MM.1S (cell line): ENCODE data around the gene COL24A1.

Source experiments
- DNase-seq: peaks from one replicate; pipeline ENCODE4 v3.0.0-alpha.2; 2015
- H2AFZ ChIP-seq: fragments of 300-600 bp; sonication (generic); 2 replicates; pipeline ENCODE4 v1.6.0; 2016; ENCODE audit warnings: antibody characterized with exemption, low read length
- H3F3A ChIP-seq: fragments of 300-600 bp; sonication (generic); 2 replicates; pipeline ENCODE4 v1.6.1; 2016; ENCODE audit warnings: mild to moderate bottlenecking, antibody characterized with exemption, low read length, moderate library complexity, mixed read lengths; ENCODE audit not compliant: insufficient read depth
- H3K27ac ChIP-seq: fragments of 300-600 bp; sonication (generic); 2 replicates; pipeline ENCODE4 v1.5.1; 2016; ENCODE audit warnings: mild to moderate bottlenecking, low read length
- H3K27me3 ChIP-seq: fragments of 300-600 bp; sonication (generic); replicated peaks from 2 replicates; pipeline ENCODE4 v1.6.0; 2016; ENCODE audit warnings: low read length; ENCODE audit not compliant: insufficient read depth
- H3K36me3 ChIP-seq: fragments of 300-600 bp; sonication (generic); replicated peaks from 2 replicates; pipeline ENCODE4 v1.6.1; 2016; ENCODE audit warnings: mild to moderate bottlenecking, low read length, mixed read lengths; ENCODE audit not compliant: insufficient read depth
- H3K4me1 ChIP-seq: fragments of 300-600 bp; sonication (generic); 2 replicates; pipeline ENCODE4 v1.6.1; 2016; ENCODE audit warnings: low read length, mixed read lengths
- H3K4me2 ChIP-seq: fragments of 300-600 bp; sonication (generic); 2 replicates; pipeline ENCODE4 v1.6.0; 2016; ENCODE audit warnings: low read depth, low read length
- H3K4me3 ChIP-seq: fragments of 300-600 bp; sonication (generic); 2 replicates; pipeline ENCODE4 v1.5.1; 2016; ENCODE audit warnings: low read length, mixed read lengths
- H3K79me2 ChIP-seq: fragments of 300-600 bp; sonication (generic); 2 replicates; pipeline ENCODE4 v1.6.1; 2016; ENCODE audit warnings: mixed run types, low read length, mixed read lengths
- H3K9ac ChIP-seq: fragments of 300-600 bp; sonication (generic); 2 replicates; pipeline ENCODE4 v1.6.1; 2016; ENCODE audit warnings: low read length, mixed read lengths
- H3K9me2 ChIP-seq: fragments of 300-600 bp; sonication (generic); replicated peaks from 2 replicates; pipeline ENCODE4 v1.6.1; 2016; ENCODE audit warnings: mild to moderate bottlenecking, low read length, mixed read lengths; ENCODE audit not compliant: insufficient read depth
- H3K9me3 ChIP-seq: fragments of 300-600 bp; sonication (generic); replicated peaks from 2 replicates; pipeline ENCODE4 v1.6.1; 2016; ENCODE audit warnings: mild to moderate bottlenecking, low read length, mixed read lengths; ENCODE audit not compliant: insufficient read depth
- H4K20me1 ChIP-seq: fragments of 300-600 bp; sonication (generic); 2 replicates; pipeline ENCODE4 v1.6.1; 2016; ENCODE audit warnings: mild to moderate bottlenecking, low read length, moderate library complexity, mixed read lengths; ENCODE audit not compliant: insufficient read depth
- EZH2 ChIP-seq: fragments of 300-600 bp; sonication (generic); optimal IDR thresholded peaks from 2 replicates; pipeline ENCODE3; 2017; ENCODE audit warnings: low read depth, mild to moderate bottlenecking, antibody characterized with exemption, low read length, mixed read lengths
- EZH2phosphoT487 ChIP-seq: fragments of 300-600 bp; sonication (generic); IDR thresholded peaks from 2 replicates; pipeline ENCODE4 v1.6.1; 2018; ENCODE audit warnings: antibody characterized with exemption, low read length
- TF ChIP-seq, protein P1 (sequence below): fragments of 300-600 bp; sonication (generic); IDR thresholded peaks from 2 replicates; pipeline ENCODE4 v1.5.1; 2016; ENCODE audit warnings: antibody characterized with exemption, low read length, mixed read lengths

Gene COL24A1

DNA sequence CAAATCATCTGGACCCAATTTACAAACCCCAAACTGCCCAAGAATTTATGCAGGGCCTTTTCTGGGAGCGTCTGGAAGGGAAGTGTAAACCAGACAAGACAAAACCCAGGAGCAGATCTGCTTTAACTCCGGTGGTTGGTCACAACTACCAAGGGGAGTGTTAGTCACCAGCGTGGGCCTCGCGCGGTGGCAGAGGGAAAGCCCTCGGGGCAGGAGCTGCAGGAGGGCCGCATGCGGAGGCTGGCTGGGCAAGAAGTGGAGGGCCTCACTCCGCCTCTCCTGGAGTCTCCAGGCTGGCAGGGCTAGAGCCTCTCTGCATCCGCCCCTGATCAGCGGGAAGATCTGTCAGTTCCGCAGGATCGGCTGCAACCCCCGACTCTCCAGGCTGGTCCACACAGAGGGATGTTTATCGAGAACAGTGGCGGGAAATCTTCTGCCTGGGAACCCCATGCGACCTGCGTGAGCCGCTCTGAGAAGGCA lies 2.0 kb downstream of the COL24A1 start:
- no peaks in the 10 kb centered on the region for H4K20me1 ChIP-seq
- H3K27ac ChIP-seq, result no peak overlapping the region
- DNase-seq, result no peak
- no peaks in the 10 kb centered on the region for H3K36me3 ChIP-seq
- no peaks in the 10 kb centered on the region for H3K9me2 ChIP-seq
- H3F3A ChIP-seq, result no peaks in the 10 kb centered on the region
- H3K4me2 ChIP-seq, result no peak overlapping the region
- H3K79me2 ChIP-seq, result no peaks in the 10 kb centered on the region
- no peak overlapping the region for H3K9ac ChIP-seq
- no peaks in the 10 kb centered on the region for H3K4me1 ChIP-seq
- TF ChIP-seq EZH2phosphoT487 (no peak), EZH2 (no peak)
- TF ChIP-seq, protein P1, sequence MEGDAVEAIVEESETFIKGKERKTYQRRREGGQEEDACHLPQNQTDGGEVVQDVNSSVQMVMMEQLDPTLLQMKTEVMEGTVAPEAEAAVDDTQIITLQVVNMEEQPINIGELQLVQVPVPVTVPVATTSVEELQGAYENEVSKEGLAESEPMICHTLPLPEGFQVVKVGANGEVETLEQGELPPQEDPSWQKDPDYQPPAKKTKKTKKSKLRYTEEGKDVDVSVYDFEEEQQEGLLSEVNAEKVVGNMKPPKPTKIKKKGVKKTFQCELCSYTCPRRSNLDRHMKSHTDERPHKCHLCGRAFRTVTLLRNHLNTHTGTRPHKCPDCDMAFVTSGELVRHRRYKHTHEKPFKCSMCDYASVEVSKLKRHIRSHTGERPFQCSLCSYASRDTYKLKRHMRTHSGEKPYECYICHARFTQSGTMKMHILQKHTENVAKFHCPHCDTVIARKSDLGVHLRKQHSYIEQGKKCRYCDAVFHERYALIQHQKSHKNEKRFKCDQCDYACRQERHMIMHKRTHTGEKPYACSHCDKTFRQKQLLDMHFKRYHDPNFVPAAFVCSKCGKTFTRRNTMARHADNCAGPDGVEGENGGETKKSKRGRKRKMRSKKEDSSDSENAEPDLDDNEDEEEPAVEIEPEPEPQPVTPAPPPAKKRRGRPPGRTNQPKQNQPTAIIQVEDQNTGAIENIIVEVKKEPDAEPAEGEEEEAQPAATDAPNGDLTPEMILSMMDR, result no peak
- no peaks in the 10 kb centered on the region for H3K27me3 ChIP-seq
- no peaks in the 10 kb centered on the region for H3K9me3 ChIP-seq
- H2AFZ ChIP-seq, result no peak overlapping the region
- no peak overlapping the region for H3K4me3 ChIP-seq

DNA sequence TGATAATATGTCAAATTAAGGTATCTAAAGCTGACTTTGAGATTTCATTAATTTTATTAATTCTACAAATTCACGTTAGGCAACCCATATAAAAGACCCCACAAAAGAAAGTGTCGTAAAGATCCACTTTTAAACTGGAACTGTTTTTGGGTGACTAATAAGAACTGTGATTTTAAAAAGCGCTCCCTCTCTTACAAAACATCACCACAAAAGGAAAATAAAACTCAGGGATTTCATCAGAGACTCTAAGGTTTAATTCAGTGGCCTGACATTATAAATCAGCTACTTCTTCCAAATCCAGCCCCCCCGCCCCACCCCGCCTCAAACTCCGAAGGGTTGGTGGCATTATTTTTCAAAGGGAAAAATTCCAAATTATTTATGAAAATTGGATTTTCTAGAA lies 2.7 kb downstream of the COL24A1 start:
- Histone ChIP-seq H3K4me1 (no peaks in the 10 kb centered on the region), H3K27me3 (no peaks in the 10 kb centered on the region), H3K36me3 (no peaks in the 10 kb centered on the region), H3K9me2 (no peaks in the 10 kb centered on the region), H3K79me2 (no peaks in the 10 kb centered on the region), H3F3A (no peaks in the 10 kb centered on the region), H3K4me3 (no peak overlapping the region), H3K9me3 (no peaks in the 10 kb centered on the region), H4K20me1 (no peaks in the 10 kb centered on the region), H3K9ac (no peak overlapping the region), H2AFZ (no peak overlapping the region), H3K27ac (no peak overlapping the region), H3K4me2 (no peak overlapping the region)
- TF ChIP-seq, protein P1, result no peak
- no peak for TF ChIP-seq EZH2
- no peak for TF ChIP-seq EZH2phosphoT487
- no peak for DNase-seq

- no peak for DNase-seq
- H3K9ac ChIP-seq, result no peak overlapping the region
- no peaks in the 10 kb centered on the region for H3K79me2 ChIP-seq
- no peaks in the 10 kb centered on the region for H3F3A ChIP-seq
- no peak overlapping the region for H3K4me3 ChIP-seq
- no peaks in the 10 kb centered on the region for H3K9me2 ChIP-seq
- no peaks in the 10 kb centered on the region for H3K27me3 ChIP-seq
- no peaks in the 10 kb centered on the region for H3K9me3 ChIP-seq
- no peak for TF ChIP-seq EZH2phosphoT487
- no peaks in the 10 kb centered on the region for H3K4me1 ChIP-seq
- no peak overlapping the region for H2AFZ ChIP-seq
- H3K27ac ChIP-seq, result no peak overlapping the region
- no peaks in the 10 kb centered on the region for H4K20me1 ChIP-seq
- H3K4me2 ChIP-seq, result no peak overlapping the region
- no peaks in the 10 kb centered on the region for H3K36me3 ChIP-seq
These were observed 3.7 kb downstream of the COL24A1 start for GRCh38 chr1:86152887-86153286.

GRCh38 chr1:86151427-86151826 lies 5.1 kb downstream of the COL24A1 start:
- no peak overlapping the region for H2AFZ ChIP-seq
- DNase-seq, result no peak
- no peak overlapping the region for H3K27ac ChIP-seq
- H4K20me1 ChIP-seq, result no peaks in the 10 kb centered on the region
- no peaks in the 10 kb centered on the region for H3K4me1 ChIP-seq
- no peak overlapping the region for H3K4me3 ChIP-seq
- no peaks in the 10 kb centered on the region for H3K9me3 ChIP-seq
- no peaks in the 10 kb centered on the region for H3F3A ChIP-seq
- no peak for TF ChIP-seq EZH2phosphoT487
- TF ChIP-seq, protein P1, result no peak
- no peak for TF ChIP-seq EZH2
- H3K36me3 ChIP-seq, result no peaks in the 10 kb centered on the region
- no peaks in the 10 kb centered on the region for H3K79me2 ChIP-seq
- H3K9me2 ChIP-seq, result no peaks in the 10 kb centered on the region
- no peaks in the 10 kb centered on the region for H3K27me3 ChIP-seq
- H3K4me2 ChIP-seq, result no peak overlapping the region
- H3K9ac ChIP-seq, result no peak overlapping the region
